Thoracic aorta (tissue), 2 donors: ENCODE results near the gene SMARCA4. TPM values are rescaled to one million over a fixed set of nuclear protein-coding genes. Genes with fewer than 3 reads are reported as not detected.
"Not testable (repeated sequence)": the region's sequence is repeated elsewhere in the genome, so short reads cannot be mapped to it uniquely, and the experiment has no call there.

Source experiments
- ATAC-seq: fragments of 150-250 bp; one replicate; pipeline ENCODE4 v1.8.0; 2017; ENCODE audit warnings: low read depth; ENCODE audit not compliant: insufficient number of reproducible peaks, low FRiP score
- DNase-seq: peaks from one replicate; pipeline ENCODE4 v3.0.0-alpha.2; 2020; ENCODE audit warnings: low spot score
- H3K27ac ChIP-seq, 2 donors: fragments of 200-600 bp; sonication (generic); 1 replicate in 1 of 2; 2 replicates in 1 of 2; pipeline ENCODE4 v1.5.1; 2016; ENCODE audit warnings: mild to moderate bottlenecking in 2 of 2, moderate library complexity in 2 of 2
- H3K27me3 ChIP-seq: fragments of 200-600 bp; sonication (generic); replicated peaks from 2 replicates; pipeline ENCODE4 v1.6.0; 2016; ENCODE audit warnings: mild to moderate bottlenecking; ENCODE audit not compliant: insufficient read depth
- H3K36me3 ChIP-seq: fragments of 200-600 bp; sonication (generic); one replicate; pipeline ENCODE4 v1.5.1; 2016
- H3K4me1 ChIP-seq, 2 donors: fragments of 200-600 bp; sonication (generic); 1 replicate in 1 of 2; 2 replicates in 1 of 2; pipeline versions ENCODE4 v1.5.1 to v1.6.0; 2016; ENCODE audit warnings: low read depth in 2 of 2, mild to moderate bottlenecking in 1 of 2; ENCODE audit not compliant: control insufficient read depth in 1 of 2
- H3K4me3 ChIP-seq: fragments of 200-600 bp; sonication (generic); 2 replicates; pipeline ENCODE4 v1.5.1; 2016; ENCODE audit warnings: mild to moderate bottlenecking
- H3K9me3 ChIP-seq: fragments of 200-600 bp; sonication (generic); 2 replicates; pipeline ENCODE4 v1.5.1; 2016
- CTCF ChIP-seq: fragments of 200-600 bp; sonication (generic); IDR thresholded peaks from one replicate; pipeline ENCODE4 v1.5.1; 2019; ENCODE audit warnings: antibody characterized with exemption
- total RNA-seq, 2 donors: library from RNA; depleted of rRNA; stranded (reverse); fragments of >200 nt; gene quantifications; one replicate each; pipeline versions ENCODE4 v1.1.0 to v1.2.3, GENCODE V29; 2016

SMARCA4 gene
- total RNA-seq, 2 donors from 2014 or later: 63.8 to 85.9 TPM

DNA sequence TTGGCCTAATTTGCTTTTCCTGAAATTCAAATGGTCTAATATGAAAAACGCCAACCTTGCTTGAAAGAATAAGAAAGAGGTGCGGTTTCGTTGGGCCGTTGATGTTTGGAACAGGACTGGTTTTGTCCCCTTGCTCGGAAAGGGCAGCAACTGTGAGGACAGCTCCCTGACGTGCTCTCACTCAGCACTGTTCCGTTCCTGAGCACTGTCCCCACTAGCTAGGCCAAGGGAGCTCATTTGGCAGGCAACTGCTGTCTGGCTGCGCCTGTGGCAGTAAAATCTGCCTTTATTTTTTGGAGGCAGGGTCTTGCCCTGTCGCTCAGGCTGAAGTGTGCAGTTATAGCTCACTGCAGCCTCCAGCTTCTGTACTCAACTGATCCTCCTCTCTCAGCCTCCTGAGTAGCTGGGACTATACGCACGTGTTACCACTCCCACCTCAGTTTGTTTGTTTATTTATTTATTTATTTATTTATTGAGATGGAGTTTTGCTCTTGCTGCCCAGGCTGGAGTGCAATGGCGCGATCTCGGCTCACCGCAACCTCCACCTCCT, 132.9 kb downstream of the SMARCA4 start:
- H3K27me3 ChIP-seq: no peaks in the 10 kb centered on the region
- no peak for ATAC-seq
- H3K9me3 ChIP-seq: no peaks in the 10 kb centered on the region
- H3K4me1 ChIP-seq: peaks cover 23 to 67% of the 10 kb centered on the region in 2 donors
- DNase-seq: no peak
- no peak overlapping the region for H3K4me3 ChIP-seq
- TF ChIP-seq CTCF: no peak
- no peaks in the 10 kb centered on the region for H3K36me3 ChIP-seq
- peak overlapping the region in 1 of 2 donors; percentile 98 for H3K27ac ChIP-seq

DNA sequence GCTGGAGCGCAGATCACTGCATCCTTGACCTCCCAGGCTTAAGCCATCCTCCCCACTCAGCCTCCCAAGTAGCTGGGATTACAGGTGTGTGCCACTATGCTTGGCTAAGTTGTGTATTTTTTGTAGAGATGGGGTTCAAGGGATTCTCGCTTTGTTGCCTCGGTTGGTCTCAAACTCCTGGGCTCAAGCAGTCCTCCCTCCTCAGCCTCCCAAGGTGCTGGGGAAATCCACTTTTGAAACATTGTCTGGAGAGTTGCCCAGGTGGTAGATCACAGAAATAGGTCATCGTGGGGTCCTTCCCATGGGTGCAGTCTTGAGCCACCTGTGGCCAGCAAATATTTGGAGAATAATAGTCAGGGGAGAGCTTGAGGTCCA, 133.7 kb downstream of the SMARCA4 start:
- no peak for DNase-seq
- Histone ChIP-seq H3K36me3 (no peaks in the 10 kb centered on the region), H3K4me3 (no peak overlapping the region), H3K27me3 (no peaks in the 10 kb centered on the region), H3K27ac (peak overlapping the region; percentile 59 to 80), H3K4me1 (peaks cover 23 to 59% of the 10 kb centered on the region in 2 donors), H3K9me3 (no peaks in the 10 kb centered on the region)
- no peak for TF ChIP-seq CTCF
- ATAC-seq: no peak

GRCh38 chr19:11096210-11096841, 135.5 kb downstream of the SMARCA4 start:
- TF ChIP-seq CTCF: no peak
- Histone ChIP-seq H3K9me3 (no peaks in the 10 kb centered on the region), H3K27ac (peak overlapping the region; percentile 80 to 83), H3K36me3 (peaks cover 4% of the 10 kb centered on the region), H3K27me3 (no peaks in the 10 kb centered on the region), H3K4me1 (peaks cover 23 to 47% of the 10 kb centered on the region in 2 donors), H3K4me3 (peak overlapping the region; percentile 26)
- DNase-seq (no peak), ATAC-seq (no peak)

- peak overlapping the region; percentile 25 to 80 for H3K27ac ChIP-seq
- ATAC-seq, H3K36me3 ChIP-seq, H3K27me3 ChIP-seq, DNase-seq, H3K9me3 ChIP-seq, H3K4me3 ChIP-seq: not testable (repeated sequence)
- H3K4me1 ChIP-seq: peaks cover 21 to 39% of the 10 kb centered on the region in 2 donors
Observed at GRCh38 chr19:11097367-11097766, 136.5 kb downstream of the SMARCA4 start.

- Histone ChIP-seq H3K9me3 (no peaks in the 10 kb centered on the region), H3K4me1 (peaks cover 16 to 34% of the 10 kb centered on the region in 2 donors), H3K27ac (peak overlapping the region in 1 of 2 donors; percentile 25), H3K27me3 (no peaks in the 10 kb centered on the region), H3K4me3 (no peak overlapping the region), H3K36me3 (peaks cover 15% of the 10 kb centered on the region)
- TF ChIP-seq CTCF: no peak
- ATAC-seq (no peak), DNase-seq (no peak)
Observed at GRCh38 chr19:11098327-11098726, 137.5 kb downstream of the SMARCA4 start.

DNA sequence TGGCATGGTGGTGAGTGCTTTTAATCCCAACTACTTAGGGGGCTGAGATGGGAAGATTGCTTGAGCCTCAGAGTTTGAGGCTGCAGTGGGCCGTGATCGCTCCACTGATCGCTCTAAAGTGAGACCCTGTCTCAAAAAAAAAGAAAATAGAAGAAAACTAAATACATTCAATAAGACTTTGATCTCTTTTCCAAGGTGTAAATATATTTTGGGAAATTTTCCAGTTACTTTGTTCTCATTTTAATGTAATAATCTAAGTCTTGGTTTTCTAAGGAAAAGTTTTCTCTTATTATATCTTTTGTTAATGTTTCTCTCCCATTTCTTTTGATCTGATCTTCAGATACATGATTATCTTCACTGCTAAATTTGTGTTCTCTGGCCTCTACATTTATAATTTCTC, 138.0 kb downstream of the SMARCA4 start:
- Histone ChIP-seq H3K27ac (no peak overlapping the region), H3K9me3 (no peaks in the 10 kb centered on the region), H3K27me3 (no peaks in the 10 kb centered on the region), H3K36me3 (peaks cover 18% of the 10 kb centered on the region), H3K4me3 (no peak overlapping the region), H3K4me1 (peaks cover 16 to 34% of the 10 kb centered on the region in 2 donors)
- no peak for TF ChIP-seq CTCF
- DNase-seq (no peak), ATAC-seq (no peak)
